Mesendoderm (in vitro differentiated cells): ENCODE data around the gene SMU1.

Source experiments
- DNase-seq: peaks from one replicate; pipeline ENCODE4 v3.0.0; 2013
- H2AK5ac ChIP-seq: 2 replicates; pipeline ENCODE4 v1.6.1; 2013; ENCODE audit warnings: low read length, inconsistent platforms
- H2BK120ac ChIP-seq: 2 replicates; pipeline ENCODE4 v1.6.1; 2013; ENCODE audit warnings: low read depth, mild to moderate bottlenecking, low read length, moderate library complexity, mixed read lengths
- H2BK15ac ChIP-seq: replicated peaks from 2 replicates; pipeline ENCODE4 v1.6.1; 2013; ENCODE audit warnings: low read depth, mild to moderate bottlenecking, moderate library complexity
- H2BK5ac ChIP-seq: 2 replicates; pipeline ENCODE4 v1.6.1; 2013; ENCODE audit warnings: low read length, inconsistent platforms
- H3K18ac ChIP-seq: 2 replicates; pipeline ENCODE4 v1.6.1; 2013; ENCODE audit warnings: mild to moderate bottlenecking, low read length, mixed read lengths
- H3K23ac ChIP-seq: one replicate; pipeline ENCODE4 v1.6.1; 2013; ENCODE audit warnings: low read length
- H3K27ac ChIP-seq: 2 replicates; pipeline ENCODE4 v1.5.1; 2013; ENCODE audit warnings: low read depth, mild to moderate bottlenecking, inconsistent platforms, low read length, moderate library complexity
- H3K27me3 ChIP-seq: 2 replicates; pipeline ENCODE4 v1.6.1; 2013; ENCODE audit warnings: low read length, control low read depth, mild to moderate bottlenecking, inconsistent platforms; ENCODE audit not compliant: insufficient read depth, poor library complexity
- H3K36me3 ChIP-seq: 2 replicates; pipeline ENCODE4 v1.6.1; 2013; ENCODE audit warnings: low read length, inconsistent platforms; ENCODE audit not compliant: control insufficient read depth, insufficient read depth
- H3K4ac ChIP-seq: one replicate; pipeline ENCODE4 v1.6.1; 2013; ENCODE audit warnings: low read depth, mild to moderate bottlenecking, low read length, moderate library complexity
- H3K4me1 ChIP-seq: 2 replicates; pipeline ENCODE4 v1.6.1; 2013; ENCODE audit warnings: low read depth, low read length, inconsistent platforms; ENCODE audit not compliant: control insufficient read depth
- H3K4me2 ChIP-seq: 2 replicates; pipeline ENCODE4 v1.6.1; 2013; ENCODE audit warnings: low read length
- H3K4me3 ChIP-seq: 2 replicates; pipeline ENCODE4 v1.5.1; 2013; ENCODE audit warnings: mild to moderate bottlenecking, low read length
- H3K56ac ChIP-seq: one replicate; pipeline ENCODE4 v1.6.1; 2013; ENCODE audit warnings: low read length
- H3K79me1 ChIP-seq: 2 replicates; pipeline ENCODE4 v1.6.1; 2013; ENCODE audit warnings: low read length, inconsistent platforms
- H3K79me2 ChIP-seq: 2 replicates; pipeline ENCODE4 v1.6.1; 2013; ENCODE audit warnings: mild to moderate bottlenecking, low read length; ENCODE audit not compliant: control insufficient read depth, insufficient read depth
- H3K9ac ChIP-seq: 2 replicates; pipeline ENCODE4 v1.6.1; 2013; ENCODE audit warnings: low read length, inconsistent platforms
- H4K5ac ChIP-seq: one replicate; pipeline ENCODE4 v1.6.1; 2013; ENCODE audit warnings: low read length
- H4K8ac ChIP-seq: one replicate; pipeline ENCODE4 v1.6.1; 2013; ENCODE audit warnings: low read depth, mild to moderate bottlenecking, control low read depth, low read length, moderate library complexity
- WGBS: extraction: QIAGEN DNeasy Blood & Tissue Kit; methylation state at CpG from one replicate; pipeline ENCODE4 v1.1.7; 2013; ENCODE audit warnings: low lambda C conversion rate, missing lambda C conversion rate; ENCODE audit not compliant: insufficient coverage; ENCODE audit errors: extremely low coverage; 5-methylcytosine and 5-hydroxymethylcytosine counted together

SMU1 gene

DNA sequence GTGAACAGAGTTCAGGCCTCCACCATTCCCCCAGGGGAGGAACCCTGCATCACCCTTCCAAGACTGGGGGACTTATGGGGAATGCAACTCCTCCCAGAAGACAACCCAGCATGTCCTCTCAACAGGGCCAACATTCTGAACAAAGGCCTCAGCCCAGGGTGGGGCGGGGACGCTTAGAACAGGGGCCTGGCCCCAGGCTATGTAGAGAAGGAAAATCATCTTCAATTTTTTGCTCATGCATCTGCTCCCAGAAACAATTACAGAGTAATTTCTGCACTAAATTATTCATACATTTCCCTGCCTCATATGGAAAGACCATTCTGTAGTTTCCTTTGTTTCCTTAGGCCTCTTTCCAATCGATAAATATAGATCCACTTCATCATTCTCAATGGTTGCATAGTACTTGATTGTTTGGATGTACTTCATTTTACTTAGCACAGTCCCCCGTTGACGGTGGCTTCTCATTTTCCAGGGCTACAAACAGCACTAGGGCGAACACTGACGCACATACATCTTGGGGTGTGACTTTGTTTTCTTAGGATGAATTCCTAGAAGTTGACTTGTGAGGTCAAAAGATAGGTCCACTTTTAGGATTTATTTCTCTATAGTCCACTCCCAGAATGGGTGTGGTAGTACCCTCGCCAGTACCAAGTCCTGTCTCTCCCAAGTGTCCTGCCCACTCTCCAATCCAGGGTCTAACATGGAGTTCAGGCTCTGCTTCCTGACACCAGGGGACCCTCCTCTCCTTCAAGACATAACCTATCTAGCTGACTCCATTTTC, 27.2 kb upstream of the SMU1 start:
- Histone ChIP-seq H3K4ac (no peak overlapping the region), H3K79me1 (no peaks in the 10 kb centered on the region), H3K27ac (no peak overlapping the region), H4K5ac (no peak overlapping the region), H3K4me3 (no peak overlapping the region), H2AK5ac (no peak overlapping the region), H2BK15ac (no peak overlapping the region), H3K79me2 (no peaks in the 10 kb centered on the region), H3K36me3 (no peaks in the 10 kb centered on the region), H2BK5ac (no peak overlapping the region), H3K23ac (no peak overlapping the region), H2BK120ac (no peak overlapping the region), H3K9ac (no peak overlapping the region), H3K18ac (no peak overlapping the region), H3K56ac (no peak overlapping the region), H3K27me3 (no peaks in the 10 kb centered on the region), H4K8ac (no peak overlapping the region), H3K4me1 (peaks cover 3% of the 10 kb centered on the region), H3K4me2 (no peak overlapping the region)
- DNase-seq = no peak
- no CpG with 5 or more reads among the region's 8 CpGs for WGBS

DNA sequence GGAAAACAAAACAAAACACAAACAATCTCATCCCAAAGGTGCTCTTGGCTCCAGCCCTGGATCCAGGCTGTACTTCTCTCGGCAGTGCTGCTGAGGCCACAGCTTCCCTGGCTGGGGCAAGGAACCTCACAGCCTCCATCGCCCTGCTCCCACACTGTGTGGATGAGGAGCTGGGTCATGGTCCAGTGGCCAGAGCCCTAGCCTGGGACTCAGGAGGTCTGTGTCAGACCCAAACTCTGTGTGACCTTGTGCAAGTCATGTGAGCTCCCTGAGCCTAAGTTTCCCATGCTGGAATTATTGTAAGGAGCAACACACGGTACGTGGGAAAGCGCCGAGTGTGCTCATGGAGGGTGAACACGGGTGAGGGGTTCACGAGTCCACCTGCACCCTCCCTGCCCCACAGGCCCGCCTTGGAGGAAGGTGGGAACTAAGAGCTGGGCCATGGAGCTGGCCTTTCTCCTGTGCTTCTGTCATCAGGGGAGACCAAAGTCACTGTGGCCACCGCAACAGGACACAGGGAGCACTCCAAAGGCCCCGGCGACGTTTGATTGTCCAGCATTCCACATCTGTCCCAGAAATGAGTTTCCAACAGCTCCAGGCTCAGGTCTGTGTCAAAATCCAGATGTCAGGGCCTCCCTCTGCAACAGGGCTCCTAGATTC, 26.2 kb upstream of the SMU1 start:
- no peak overlapping the region for H3K18ac ChIP-seq
- no peaks in the 10 kb centered on the region for H3K36me3 ChIP-seq
- no peak for DNase-seq
- no peak overlapping the region for H3K9ac ChIP-seq
- H3K4me1 ChIP-seq = peaks cover 3% of the 10 kb centered on the region
- no peak overlapping the region for H3K4ac ChIP-seq
- H3K4me2 ChIP-seq = no peak overlapping the region
- H2BK5ac ChIP-seq = no peak overlapping the region
- no peak overlapping the region for H2AK5ac ChIP-seq
- H2BK15ac ChIP-seq = no peak overlapping the region
- no peak overlapping the region for H3K27ac ChIP-seq
- H4K5ac ChIP-seq = no peak overlapping the region
- H3K56ac ChIP-seq = no peak overlapping the region
- H2BK120ac ChIP-seq = no peak overlapping the region
- WGBS = no CpG with 5 or more reads among the region's 13 CpGs
- H3K79me2 ChIP-seq = no peaks in the 10 kb centered on the region
- no peak overlapping the region for H3K23ac ChIP-seq
- no peak overlapping the region for H4K8ac ChIP-seq
- H3K27me3 ChIP-seq = no peaks in the 10 kb centered on the region
- no peaks in the 10 kb centered on the region for H3K79me1 ChIP-seq
- no peak overlapping the region for H3K4me3 ChIP-seq

DNA sequence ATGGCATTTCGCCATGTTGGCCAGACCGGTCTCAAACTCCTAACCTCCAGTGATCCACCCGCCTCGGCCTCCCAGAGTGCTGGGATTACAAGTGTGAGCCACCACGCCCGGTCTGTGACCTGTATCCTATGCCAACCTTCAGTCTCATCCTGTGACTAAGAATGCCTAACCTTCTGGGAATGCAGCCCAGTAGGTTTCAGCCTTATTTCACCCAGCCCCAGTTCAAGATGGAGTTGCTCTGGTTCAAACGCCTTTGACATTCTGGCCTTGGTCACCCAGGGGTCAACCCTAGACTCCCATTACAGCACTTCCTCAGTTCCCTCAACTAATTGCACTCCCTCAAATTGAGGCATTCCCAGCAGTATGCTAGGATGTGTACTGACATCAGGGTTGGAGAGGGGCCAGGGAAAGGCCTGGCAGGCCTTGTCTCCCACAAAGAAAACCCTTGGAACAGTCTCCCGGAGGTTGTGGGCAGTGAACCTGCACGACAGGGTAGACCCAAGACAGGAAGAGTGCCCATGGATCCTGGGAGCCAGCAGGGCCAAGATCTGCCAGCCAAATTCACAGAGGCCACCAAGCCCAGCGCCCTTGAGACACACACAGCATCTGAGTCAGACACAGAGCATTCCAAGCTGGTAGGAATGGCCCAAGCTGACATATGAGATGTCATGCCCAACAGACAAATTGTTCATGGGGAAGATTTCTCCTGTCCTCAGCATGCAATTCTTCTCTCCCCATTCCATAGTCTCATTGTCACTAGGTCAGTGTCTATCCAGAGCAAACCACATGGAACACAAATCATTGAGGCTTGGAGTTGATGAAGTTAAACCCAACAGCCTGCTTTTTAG, 24.9 kb upstream of the SMU1 start:
- H3K4ac ChIP-seq = no peak overlapping the region
- H3K4me3 ChIP-seq = no peak overlapping the region
- no peak overlapping the region for H3K9ac ChIP-seq
- no peak overlapping the region for H2BK120ac ChIP-seq
- no CpG with 5 or more reads among the region's 10 CpGs for WGBS
- H3K27me3 ChIP-seq = no peaks in the 10 kb centered on the region
- DNase-seq = no peak
- H3K4me1 ChIP-seq = no peaks in the 10 kb centered on the region
- no peak overlapping the region for H3K18ac ChIP-seq
- no peaks in the 10 kb centered on the region for H3K79me2 ChIP-seq
- H3K36me3 ChIP-seq = no peaks in the 10 kb centered on the region
- no peak overlapping the region for H4K8ac ChIP-seq
- H3K79me1 ChIP-seq = no peaks in the 10 kb centered on the region
- no peak overlapping the region for H3K56ac ChIP-seq
- no peak overlapping the region for H3K4me2 ChIP-seq
- no peak overlapping the region for H3K23ac ChIP-seq
- no peak overlapping the region for H4K5ac ChIP-seq
- H3K27ac ChIP-seq = no peak overlapping the region
- no peak overlapping the region for H2AK5ac ChIP-seq
- H2BK5ac ChIP-seq = no peak overlapping the region
- no peak overlapping the region for H2BK15ac ChIP-seq

DNA sequence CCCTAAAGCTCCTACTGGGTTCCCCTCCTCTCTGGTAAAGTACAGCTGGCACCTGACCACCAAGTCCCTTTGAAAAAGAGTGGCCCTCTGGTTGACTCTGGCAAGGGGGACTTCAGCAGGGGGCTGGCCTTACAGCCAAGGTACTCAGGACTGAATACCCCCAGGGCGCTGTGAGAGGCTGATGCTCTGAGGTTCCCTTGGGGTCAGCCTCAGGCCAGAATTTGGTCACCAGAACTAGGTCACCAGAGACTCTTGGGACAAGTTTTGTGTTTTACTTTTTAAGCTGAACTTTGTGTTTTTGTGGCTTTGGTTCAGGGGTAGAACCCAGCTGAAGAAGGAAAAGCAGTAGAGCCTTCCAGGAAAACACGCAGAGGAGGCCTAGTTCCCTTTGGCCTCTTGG, 23.3 kb upstream of the SMU1 start:
- Histone ChIP-seq H4K5ac (no peak overlapping the region), H2AK5ac (no peak overlapping the region), H2BK120ac (no peak overlapping the region), H3K27me3 (no peaks in the 10 kb centered on the region), H3K18ac (no peak overlapping the region), H3K36me3 (no peaks in the 10 kb centered on the region), H2BK15ac (no peak overlapping the region), H3K4ac (no peak overlapping the region), H4K8ac (no peak overlapping the region), H3K9ac (no peak overlapping the region), H3K27ac (no peak overlapping the region), H2BK5ac (no peak overlapping the region), H3K79me1 (no peaks in the 10 kb centered on the region), H3K4me3 (no peak overlapping the region), H3K56ac (no peak overlapping the region), H3K79me2 (no peaks in the 10 kb centered on the region), H3K4me2 (no peak overlapping the region), H3K4me1 (no peaks in the 10 kb centered on the region), H3K23ac (no peak overlapping the region)
- no CpG with 5 or more reads among the region's 2 CpGs for WGBS
- DNase-seq = no peak

DNA sequence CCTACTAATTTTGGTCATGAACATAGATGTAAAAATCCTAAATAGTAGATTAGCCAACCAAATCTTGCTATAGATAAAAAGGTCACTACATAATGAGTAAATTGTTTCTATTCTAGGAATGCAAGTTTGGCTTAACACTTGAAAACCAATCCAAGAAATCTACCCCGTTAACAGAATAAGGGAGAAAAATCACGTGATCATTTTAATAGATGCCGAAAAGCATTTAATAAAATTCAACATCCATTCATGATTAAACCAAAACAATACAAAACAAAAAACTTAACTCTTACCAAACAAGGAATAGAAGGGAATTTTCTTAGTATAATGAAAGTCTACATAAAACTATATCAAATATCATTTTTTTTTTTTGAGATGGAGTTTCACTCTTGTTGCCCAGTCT, 20.7 kb upstream of the SMU1 start:
- no peaks in the 10 kb centered on the region for H3K36me3 ChIP-seq
- H3K4me2 ChIP-seq = no peak overlapping the region
- H4K5ac ChIP-seq = no peak overlapping the region
- no peak overlapping the region for H3K23ac ChIP-seq
- H2BK5ac ChIP-seq = no peak overlapping the region
- no peaks in the 10 kb centered on the region for H3K27me3 ChIP-seq
- H3K9ac ChIP-seq = no peak overlapping the region
- H3K4me3 ChIP-seq = no peak overlapping the region
- H2BK15ac ChIP-seq = no peak overlapping the region
- no peak overlapping the region for H3K27ac ChIP-seq
- H3K4ac ChIP-seq = no peak overlapping the region
- WGBS = no CpG with 5 or more reads among the region's 3 CpGs
- DNase-seq = no peak
- H3K4me1 ChIP-seq = no peaks in the 10 kb centered on the region
- H3K79me1 ChIP-seq = no peaks in the 10 kb centered on the region
- H2AK5ac ChIP-seq = no peak overlapping the region
- H2BK120ac ChIP-seq = no peak overlapping the region
- no peaks in the 10 kb centered on the region for H3K79me2 ChIP-seq
- H3K56ac ChIP-seq = no peak overlapping the region
- no peak overlapping the region for H3K18ac ChIP-seq
- H4K8ac ChIP-seq = no peak overlapping the region
